ENCODE measurements around the gene MYO9A.

Gene MYO9A

GRCh38 chr15:71781179-71781964 is 336.6 kb downstream of the MYO9A start:
- 89 to 90% methylated on average over 3 to 9 of the region's 9 CpGs for WGBS, 2 experiments (ENCODE audit: insufficient coverage in 2 of 2)
- H3K4me3 ChIP-seq (ENCODE audit: extremely low read depth, insufficient read depth, low read length, poor library complexity, severe bottlenecking) = no peak overlapping the region
- no peak overlapping the region for H3K27ac ChIP-seq (ENCODE audit: low read depth, low read length, severe bottlenecking)
- H3K36me3 ChIP-seq (ENCODE audit: control insufficient read depth, insufficient read depth, low read length) = no peaks in the 10 kb centered on the region
- peaks cover 5% of the 10 kb centered on the region for H3K4me1 ChIP-seq (ENCODE audit: control insufficient read depth, insufficient read depth, low read length, poor library complexity, severe bottlenecking)
- H3K9me3 ChIP-seq (ENCODE audit: control insufficient read depth, low read length) = no peaks in the 10 kb centered on the region

GRCh38 chr15:71780115-71780976 is 337.6 kb downstream of the MYO9A start:
- Histone ChIP-seq H3K4me3 (ENCODE audit: extremely low read depth, insufficient read depth, low read length, poor library complexity, severe bottlenecking) (no peak overlapping the region), H3K4me1 (ENCODE audit: control insufficient read depth, insufficient read depth, low read length, poor library complexity, severe bottlenecking) (peaks cover 8% of the 10 kb centered on the region), H3K36me3 (ENCODE audit: control insufficient read depth, insufficient read depth, low read length) (no peaks in the 10 kb centered on the region), H3K9me3 (ENCODE audit: control insufficient read depth, low read length) (no peaks in the 10 kb centered on the region), H3K27ac (ENCODE audit: low read depth, low read length, severe bottlenecking) (no peak overlapping the region)
- 26 to 43% methylated on average over 2 to 5 of the region's 13 CpGs for WGBS, 2 experiments (ENCODE audit: insufficient coverage in 2 of 2)

GRCh38 chr15:71779073-71779797 is 338.7 kb downstream of the MYO9A start:
- Histone ChIP-seq H3K27ac (ENCODE audit: low read depth, low read length, severe bottlenecking) (no peak overlapping the region), H3K36me3 (ENCODE audit: control insufficient read depth, insufficient read depth, low read length) (no peaks in the 10 kb centered on the region), H3K9me3 (ENCODE audit: control insufficient read depth, low read length) (no peaks in the 10 kb centered on the region), H3K4me3 (ENCODE audit: extremely low read depth, insufficient read depth, low read length, poor library complexity, severe bottlenecking) (no peak overlapping the region), H3K4me1 (ENCODE audit: control insufficient read depth, insufficient read depth, low read length, poor library complexity, severe bottlenecking) (peaks cover 8% of the 10 kb centered on the region)
- WGBS, 2 experiments (ENCODE audit: insufficient coverage in 2 of 2) = 85 to 100% methylated on average over 1 to 6 of the region's 6 CpGs

GRCh38 chr15:71777216-71777943 is 340.6 kb downstream of the MYO9A start:
- H3K27ac ChIP-seq (ENCODE audit: low read depth, low read length, severe bottlenecking) = no peak overlapping the region
- WGBS, 2 experiments (ENCODE audit: insufficient coverage in 2 of 2) = 89 to 94% methylated on average over 13 to 16 of the region's 16 CpGs

GRCh38 chr15:71776304-71776703 is 341.6 kb downstream of the MYO9A start:
- WGBS, 2 experiments (ENCODE audit: insufficient coverage in 2 of 2) = 83 to 90% methylated on average over 1 to 2 of the region's 3 CpGs
- peaks cover 8% of the 10 kb centered on the region for H3K4me1 ChIP-seq (ENCODE audit: control insufficient read depth, insufficient read depth, low read length, poor library complexity, severe bottlenecking)
- H3K4me3 ChIP-seq (ENCODE audit: extremely low read depth, insufficient read depth, low read length, poor library complexity, severe bottlenecking) = no peak overlapping the region
- no peaks in the 10 kb centered on the region for H3K36me3 ChIP-seq (ENCODE audit: control insufficient read depth, insufficient read depth, low read length)
- no peak overlapping the region for H3K27ac ChIP-seq (ENCODE audit: low read depth, low read length, severe bottlenecking)
- no peaks in the 10 kb centered on the region for H3K9me3 ChIP-seq (ENCODE audit: control insufficient read depth, low read length)

More at GRCh38 chr15:71777216-71777943, 340.6 kb downstream of the MYO9A start:
- Histone ChIP-seq H3K9me3 (ENCODE audit: control insufficient read depth, low read length) (no peaks in the 10 kb centered on the region), H3K4me1 (ENCODE audit: control insufficient read depth, insufficient read depth, low read length, poor library complexity, severe bottlenecking) (peaks cover 8% of the 10 kb centered on the region), H3K36me3 (ENCODE audit: control insufficient read depth, insufficient read depth, low read length) (no peaks in the 10 kb centered on the region), H3K4me3 (ENCODE audit: extremely low read depth, insufficient read depth, low read length, poor library complexity, severe bottlenecking) (no peak overlapping the region)

GRCh38 chr15:71775856-71776255 is 342.1 kb downstream of the MYO9A start:
- Histone ChIP-seq H3K4me1 (ENCODE audit: control insufficient read depth, insufficient read depth, low read length, poor library complexity, severe bottlenecking) (peaks cover 8% of the 10 kb centered on the region), H3K9me3 (ENCODE audit: control insufficient read depth, low read length) (no peaks in the 10 kb centered on the region), H3K36me3 (ENCODE audit: control insufficient read depth, insufficient read depth, low read length) (no peaks in the 10 kb centered on the region), H3K4me3 (ENCODE audit: extremely low read depth, insufficient read depth, low read length, poor library complexity, severe bottlenecking) (no peak overlapping the region), H3K27ac (ENCODE audit: low read depth, low read length, severe bottlenecking) (no peak overlapping the region)

- no peaks in the 10 kb centered on the region for H3K36me3 ChIP-seq (ENCODE audit: control insufficient read depth, insufficient read depth, low read length)
- H3K4me3 ChIP-seq (ENCODE audit: extremely low read depth, insufficient read depth, low read length, poor library complexity, severe bottlenecking) = no peak overlapping the region
- peaks cover 5% of the 10 kb centered on the region for H3K4me1 ChIP-seq (ENCODE audit: control insufficient read depth, insufficient read depth, low read length, poor library complexity, severe bottlenecking)
- WGBS, 2 experiments (ENCODE audit: insufficient coverage in 2 of 2) = 100% methylated on average over 1 of the region's 1 CpG
- no peak overlapping the region for H3K27ac ChIP-seq (ENCODE audit: low read depth, low read length, severe bottlenecking)
- no peaks in the 10 kb centered on the region for H3K9me3 ChIP-seq (ENCODE audit: control insufficient read depth, low read length)
Measured at GRCh38 chr15:71773206-71773859, 344.6 kb downstream of the MYO9A start.

Data from mesodermal cell (in vitro differentiated cells).